Astrocyte of the spinal cord (primary cell): Measurements from ENCODE around the gene DSCAML1.

Experiments used
- DNase-seq: peaks from one replicate; pipeline ENCODE4 v3.0.0; 2011; ENCODE audit warnings: low read depth, low spot score
- H3K4me3 ChIP-seq: 2 replicates; pipeline ENCODE4 v1.5.1; 2011; ENCODE audit warnings: low read depth, mild to moderate bottlenecking, low read length, moderate library complexity
- in situ Hi-C: cut with HindIII; loops from 2 replicates; pipeline ENCODE4 v1.10.0; 2017; ENCODE audit warnings: low sequenced_read_pairs
- TF ChIP-seq, protein P1 (sequence below): IDR thresholded peaks from 2 replicates; pipeline ENCODE4 v1.5.1; 2012; ENCODE audit warnings: low read depth, mild to moderate bottlenecking, low read length, inconsistent platforms

DSCAML1 gene

DNA sequence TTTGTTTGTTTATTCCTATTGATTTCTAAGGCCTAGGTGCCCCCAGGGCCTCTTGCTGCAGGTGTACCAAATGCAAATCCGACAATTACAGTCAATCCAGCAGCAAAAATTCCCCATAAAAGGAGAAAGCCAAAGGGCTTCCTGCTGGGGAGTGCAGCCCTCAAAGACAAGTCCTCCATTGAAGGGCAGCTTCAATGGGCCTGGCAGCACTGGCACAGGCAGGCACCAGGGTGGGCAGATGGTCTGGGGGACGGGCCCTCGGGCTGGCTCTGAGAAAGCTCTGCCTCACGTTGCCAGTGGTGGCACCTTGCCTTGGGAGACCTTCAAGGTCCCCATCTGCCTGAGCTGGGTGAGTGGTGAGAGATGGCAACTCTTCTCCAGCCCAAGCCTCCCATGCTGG lies 128.0 kb downstream of the DSCAML1 start:
- in situ Hi-C loops = no loop called here
- no peak for DNase-seq
- no peak overlapping the region for H3K4me3 ChIP-seq
- TF ChIP-seq, protein P1, sequence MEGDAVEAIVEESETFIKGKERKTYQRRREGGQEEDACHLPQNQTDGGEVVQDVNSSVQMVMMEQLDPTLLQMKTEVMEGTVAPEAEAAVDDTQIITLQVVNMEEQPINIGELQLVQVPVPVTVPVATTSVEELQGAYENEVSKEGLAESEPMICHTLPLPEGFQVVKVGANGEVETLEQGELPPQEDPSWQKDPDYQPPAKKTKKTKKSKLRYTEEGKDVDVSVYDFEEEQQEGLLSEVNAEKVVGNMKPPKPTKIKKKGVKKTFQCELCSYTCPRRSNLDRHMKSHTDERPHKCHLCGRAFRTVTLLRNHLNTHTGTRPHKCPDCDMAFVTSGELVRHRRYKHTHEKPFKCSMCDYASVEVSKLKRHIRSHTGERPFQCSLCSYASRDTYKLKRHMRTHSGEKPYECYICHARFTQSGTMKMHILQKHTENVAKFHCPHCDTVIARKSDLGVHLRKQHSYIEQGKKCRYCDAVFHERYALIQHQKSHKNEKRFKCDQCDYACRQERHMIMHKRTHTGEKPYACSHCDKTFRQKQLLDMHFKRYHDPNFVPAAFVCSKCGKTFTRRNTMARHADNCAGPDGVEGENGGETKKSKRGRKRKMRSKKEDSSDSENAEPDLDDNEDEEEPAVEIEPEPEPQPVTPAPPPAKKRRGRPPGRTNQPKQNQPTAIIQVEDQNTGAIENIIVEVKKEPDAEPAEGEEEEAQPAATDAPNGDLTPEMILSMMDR = no peak

GRCh38 chr11:117668321-117668751 lies 128.7 kb downstream of the DSCAML1 start:
- no peak for DNase-seq
- H3K4me3 ChIP-seq = no peak overlapping the region
- in situ Hi-C loops = no loop called here
- TF ChIP-seq, protein P1 = no peak

DNA sequence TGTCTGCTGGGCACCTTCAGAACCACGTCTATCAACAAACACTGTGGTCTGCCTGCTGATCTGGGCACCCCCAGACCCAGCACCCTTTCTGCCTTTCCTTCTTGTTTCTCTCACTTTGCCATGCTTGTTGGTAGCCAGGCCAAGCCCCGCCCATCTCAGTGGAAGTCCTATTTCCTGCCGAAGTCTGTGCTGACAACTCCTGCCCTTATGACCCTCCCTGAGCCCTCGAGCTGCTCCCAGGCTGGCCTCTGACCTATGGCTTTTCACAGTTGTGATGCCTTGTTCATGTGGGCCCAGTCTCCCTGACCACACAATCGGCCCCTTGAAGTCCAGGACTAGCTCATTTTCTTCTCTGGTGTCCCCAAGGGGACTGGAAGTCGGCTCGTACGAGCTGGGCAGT lies 132.1 kb downstream of the DSCAML1 start:
- TF ChIP-seq, protein P1 = no peak

GRCh38 chr11:117663821-117664220 lies 133.2 kb downstream of the DSCAML1 start:
- no peak overlapping the region for H3K4me3 ChIP-seq
- TF ChIP-seq, protein P1 = no peak
- DNase-seq = no peak
- in situ Hi-C loops = no loop called here

More for the DNA sequence above, 132.1 kb downstream of the DSCAML1 start:
- in situ Hi-C loops = no loop called here
- no peak overlapping the region for H3K4me3 ChIP-seq
- no peak for DNase-seq

DNA sequence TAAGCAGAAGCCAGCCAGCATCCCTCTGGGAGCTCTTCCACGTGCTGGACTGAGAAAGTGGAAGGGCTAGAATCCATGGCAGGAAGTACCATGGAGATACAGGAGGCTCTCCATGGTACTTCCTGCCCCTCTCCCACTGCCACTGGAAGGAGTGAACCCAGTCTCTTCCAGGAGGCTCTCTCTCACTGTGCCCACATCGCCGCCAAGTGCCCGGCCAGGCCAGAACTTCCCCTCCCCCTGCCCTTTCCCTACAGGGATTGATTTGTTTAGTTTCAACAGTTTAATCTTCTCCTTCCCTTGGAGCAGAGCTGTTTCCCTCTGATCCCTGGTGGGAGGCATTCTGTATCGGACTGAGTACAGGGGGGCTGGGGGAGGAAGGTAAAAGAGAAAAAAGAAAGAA lies 133.6 kb downstream of the DSCAML1 start:
- in situ Hi-C loops = no loop called here
- no peak for DNase-seq
- H3K4me3 ChIP-seq = no peak overlapping the region
- TF ChIP-seq, protein P1 = no peak

DNA sequence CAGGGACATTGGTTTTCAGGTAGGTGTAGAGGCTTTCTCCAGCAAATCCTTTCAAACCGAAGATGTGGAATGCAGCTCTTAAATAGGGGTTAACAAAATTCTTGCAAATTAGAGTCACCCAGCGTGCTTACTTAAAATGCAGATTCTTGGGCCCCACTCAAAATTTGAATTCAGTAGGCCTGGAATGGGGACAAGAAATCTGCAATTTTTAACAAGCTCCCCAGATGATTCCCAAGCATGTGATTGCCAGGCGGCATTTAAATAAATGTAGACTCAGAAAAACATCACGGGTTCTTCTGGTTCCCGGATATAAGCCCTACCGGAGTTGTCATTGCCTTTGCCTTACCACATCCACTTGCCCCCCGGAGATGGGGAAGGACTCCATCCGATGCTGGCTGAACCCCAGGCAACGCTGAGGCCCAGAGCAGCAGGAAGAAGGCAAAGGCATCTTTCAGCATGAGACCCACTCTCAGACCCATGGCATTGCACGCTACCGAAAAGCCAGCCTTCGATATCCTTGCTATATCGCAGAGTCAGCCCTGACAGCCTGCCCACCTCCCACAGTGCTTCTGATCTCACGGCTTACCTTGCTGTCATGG lies 134.2 kb downstream of the DSCAML1 start:
- DNase-seq = no peak
- in situ Hi-C loops = no loop called here
- TF ChIP-seq, protein P1 = no peak
- no peak overlapping the region for H3K4me3 ChIP-seq

DNA sequence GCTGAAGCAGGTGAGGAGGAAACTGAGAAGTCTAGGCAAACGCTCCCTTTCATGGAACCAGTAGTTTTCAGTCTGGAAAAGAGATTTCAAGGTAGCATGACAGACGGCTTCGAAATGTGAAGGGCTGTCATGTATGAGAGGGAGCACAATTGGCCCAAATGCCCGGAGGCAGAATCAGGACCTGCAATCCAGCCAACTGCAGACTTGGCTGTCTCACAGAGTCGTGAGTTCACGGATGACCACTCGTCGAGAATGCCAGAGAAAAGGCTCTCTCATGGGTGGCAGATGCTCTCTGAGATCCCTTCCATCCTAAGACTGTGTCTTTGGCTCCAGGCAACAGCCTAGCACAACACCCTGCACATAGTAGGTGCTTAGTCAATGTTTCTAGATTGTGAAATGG lies 134.8 kb downstream of the DSCAML1 start:
- TF ChIP-seq, protein P1 = no peak
- in situ Hi-C loops = no loop called here
- no peak overlapping the region for H3K4me3 ChIP-seq
- no peak for DNase-seq
